Panc1 (cell line): ENCODE results near the gene KCNQ2. TPM values are rescaled to one million over a fixed set of nuclear protein-coding genes. Genes with fewer than 3 reads are reported as not detected.

ENCODE experiments used
- ATAC-seq: fragments of 200-7000 bp; cut with Tn5 transposase; 2 replicates; pipeline ENCODE4 v1.9.1; 2020; ENCODE audit warnings: mild to moderate bottlenecking, moderate library complexity
- BruUV-seq: library from RNA; stranded (reverse); fragments of 400-500 nt; replicated peaks from 2 replicates; lab custom pipeline; 2021; lab: Mats Ljungman, UMichigan
- CTCF ChIA-PET: fragments of 300-600 bp; sonication (Branson Sonifier 250); formaldehyde crosslinking; loops from one replicate; lab custom pipeline; 2022; ENCODE audit warnings: antibody characterized with exemption; lab: Charles Lee
- POLR2A ChIA-PET: fragments of 300-600 bp; sonication (Branson Sonifier 250); formaldehyde crosslinking; loops from one replicate; lab custom pipeline; 2022; ENCODE audit warnings: antibody characterized with exemption; lab: Charles Lee
- DNase-seq: peaks from one replicate; pipeline ENCODE4 v3.0.0-alpha.2; 2010; ENCODE audit warnings: low read depth, low spot score
- H3K27ac ChIP-seq: 2 replicates; pipeline ENCODE4 v1.5.1; 2011; ENCODE audit warnings: mild to moderate bottlenecking, low read length, inconsistent platforms
- H3K27me3 ChIP-seq: fragments of 200-500 bp; sonication (Bioruptor generic); 2 replicates; pipeline ENCODE4 v1.6.0; 2014; ENCODE audit warnings: low read length, inconsistent platforms; ENCODE audit not compliant: control insufficient read depth, insufficient read depth
- H3K36me3 ChIP-seq: fragments of 200-500 bp; sonication (Bioruptor generic); 2 replicates; pipeline ENCODE4 v1.5.1; 2014; ENCODE audit warnings: inconsistent platforms, mild to moderate bottlenecking, low read length, moderate library complexity; ENCODE audit not compliant: control insufficient read depth, insufficient read depth
- H3K4me1 ChIP-seq: 2 replicates; pipeline ENCODE4 v1.5.1; 2011; ENCODE audit warnings: inconsistent platforms, mild to moderate bottlenecking, low read length, moderate library complexity; ENCODE audit not compliant: control insufficient read depth, insufficient read depth
- H3K4me3 ChIP-seq, 2 experiments: 2 replicates each; pipeline ENCODE4 v1.5.1; 2011 to 2012; ENCODE audit warnings: low read depth in 2 of 2, low read length in 2 of 2, mild to moderate bottlenecking in 2 of 2, inconsistent platforms in 1 of 2, moderate library complexity in 1 of 2
- H3K9me3 ChIP-seq: fragments of 200-500 bp; sonication (Bioruptor generic); 2 replicates; pipeline ENCODE4 v1.5.1; 2014; ENCODE audit warnings: low read depth, mild to moderate bottlenecking, inconsistent platforms, low read length, moderate library complexity; ENCODE audit not compliant: control insufficient read depth, insufficient read depth
- POLR2AphosphoS5 ChIP-seq: IDR thresholded peaks from 2 replicates; pipeline ENCODE4 v1.6.1; 2012; ENCODE audit warnings: mild to moderate bottlenecking, low read depth, low read length, moderate library complexity
- SIN3A ChIP-seq: IDR thresholded peaks from 2 replicates; pipeline ENCODE4 v1.6.1; 2012; ENCODE audit warnings: low read depth, mild to moderate bottlenecking, low read length, moderate library complexity, borderline replicate concordance; ENCODE audit not compliant: insufficient read depth
- TCF7L2 ChIP-seq: IDR thresholded peaks from 2 replicates; pipeline ENCODE4 v1.6.1; 2011; ENCODE audit warnings: mild to moderate bottlenecking, low read depth, low read length, inconsistent platforms
- in situ Hi-C: cut with HindIII; loops from 2 replicates; pipeline ENCODE4 v1.10.0; 2016; ENCODE audit warnings: low sequenced_read_pairs, low pct_unique_long_range_greater_than_20kb
- intact Hi-C: fragments of 100-400 bp; cut with micrococcal nuclease; formaldehyde crosslinking; loops from one replicate; pipeline ENCODE4 v1.10.0; 2022; ENCODE audit not compliant: unreplicated experiment
- total RNA-seq: library from RNA; stranded (reverse); gene quantifications from one replicate; pipeline ENCODE4 v1.2.1, GENCODE V29; 2021; ENCODE audit not compliant: unreplicated experiment
- TF ChIP-seq, protein P1 (sequence below), 2 experiments: IDR thresholded peaks; 2 replicates each; pipeline ENCODE4 v1.6.1; 2011 to 2012; ENCODE audit warnings: low read depth in 2 of 2, control low read depth in 1 of 2, low read length in 1 of 2, mild to moderate bottlenecking in 1 of 2, moderate library complexity in 1 of 2; ENCODE audit not compliant: insufficient read depth in 1 of 2
- TF ChIP-seq, protein P2 (sequence below): fragments of 450-650 bp; IDR thresholded peaks from 2 replicates; pipeline ENCODE4 v1.5.1; 2017; ENCODE audit warnings: mild to moderate bottlenecking

The KCNQ2 gene
- total RNA-seq, 1 experiment from 2014 or later = 19.4 TPM

- TF ChIP-seq SIN3A (no peak), TCF7L2 (no peak), POLR2AphosphoS5 (no peak)
- TF ChIP-seq, protein P1, sequence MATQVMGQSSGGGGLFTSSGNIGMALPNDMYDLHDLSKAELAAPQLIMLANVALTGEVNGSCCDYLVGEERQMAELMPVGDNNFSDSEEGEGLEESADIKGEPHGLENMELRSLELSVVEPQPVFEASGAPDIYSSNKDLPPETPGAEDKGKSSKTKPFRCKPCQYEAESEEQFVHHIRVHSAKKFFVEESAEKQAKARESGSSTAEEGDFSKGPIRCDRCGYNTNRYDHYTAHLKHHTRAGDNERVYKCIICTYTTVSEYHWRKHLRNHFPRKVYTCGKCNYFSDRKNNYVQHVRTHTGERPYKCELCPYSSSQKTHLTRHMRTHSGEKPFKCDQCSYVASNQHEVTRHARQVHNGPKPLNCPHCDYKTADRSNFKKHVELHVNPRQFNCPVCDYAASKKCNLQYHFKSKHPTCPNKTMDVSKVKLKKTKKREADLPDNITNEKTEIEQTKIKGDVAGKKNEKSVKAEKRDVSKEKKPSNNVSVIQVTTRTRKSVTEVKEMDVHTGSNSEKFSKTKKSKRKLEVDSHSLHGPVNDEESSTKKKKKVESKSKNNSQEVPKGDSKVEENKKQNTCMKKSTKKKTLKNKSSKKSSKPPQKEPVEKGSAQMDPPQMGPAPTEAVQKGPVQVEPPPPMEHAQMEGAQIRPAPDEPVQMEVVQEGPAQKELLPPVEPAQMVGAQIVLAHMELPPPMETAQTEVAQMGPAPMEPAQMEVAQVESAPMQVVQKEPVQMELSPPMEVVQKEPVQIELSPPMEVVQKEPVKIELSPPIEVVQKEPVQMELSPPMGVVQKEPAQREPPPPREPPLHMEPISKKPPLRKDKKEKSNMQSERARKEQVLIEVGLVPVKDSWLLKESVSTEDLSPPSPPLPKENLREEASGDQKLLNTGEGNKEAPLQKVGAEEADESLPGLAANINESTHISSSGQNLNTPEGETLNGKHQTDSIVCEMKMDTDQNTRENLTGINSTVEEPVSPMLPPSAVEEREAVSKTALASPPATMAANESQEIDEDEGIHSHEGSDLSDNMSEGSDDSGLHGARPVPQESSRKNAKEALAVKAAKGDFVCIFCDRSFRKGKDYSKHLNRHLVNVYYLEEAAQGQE (IDR thresholded peaks at IDR 0.05; ENCODE audit: insufficient read depth in 1 of 2, low read depth in 2 of 2, low read length in 1 of 2) = no peak
- TF ChIP-seq, protein P2, sequence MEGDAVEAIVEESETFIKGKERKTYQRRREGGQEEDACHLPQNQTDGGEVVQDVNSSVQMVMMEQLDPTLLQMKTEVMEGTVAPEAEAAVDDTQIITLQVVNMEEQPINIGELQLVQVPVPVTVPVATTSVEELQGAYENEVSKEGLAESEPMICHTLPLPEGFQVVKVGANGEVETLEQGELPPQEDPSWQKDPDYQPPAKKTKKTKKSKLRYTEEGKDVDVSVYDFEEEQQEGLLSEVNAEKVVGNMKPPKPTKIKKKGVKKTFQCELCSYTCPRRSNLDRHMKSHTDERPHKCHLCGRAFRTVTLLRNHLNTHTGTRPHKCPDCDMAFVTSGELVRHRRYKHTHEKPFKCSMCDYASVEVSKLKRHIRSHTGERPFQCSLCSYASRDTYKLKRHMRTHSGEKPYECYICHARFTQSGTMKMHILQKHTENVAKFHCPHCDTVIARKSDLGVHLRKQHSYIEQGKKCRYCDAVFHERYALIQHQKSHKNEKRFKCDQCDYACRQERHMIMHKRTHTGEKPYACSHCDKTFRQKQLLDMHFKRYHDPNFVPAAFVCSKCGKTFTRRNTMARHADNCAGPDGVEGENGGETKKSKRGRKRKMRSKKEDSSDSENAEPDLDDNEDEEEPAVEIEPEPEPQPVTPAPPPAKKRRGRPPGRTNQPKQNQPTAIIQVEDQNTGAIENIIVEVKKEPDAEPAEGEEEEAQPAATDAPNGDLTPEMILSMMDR = no peak
- Histone ChIP-seq H3K36me3 (no peaks in the 10 kb centered on the region), H3K4me1 (no peaks in the 10 kb centered on the region; the same call in 1 of the 2 replicates), H3K4me3 (no peak overlapping the region), H3K27me3 (no peaks in the 10 kb centered on the region), H3K27ac (no peak overlapping the region), H3K9me3 (peaks cover 3% of the 10 kb centered on the region; the same call in 1 of the 2 replicates)
- ChIA-PET POLR2A (no interaction called here), CTCF (interaction anchor here (0.5 to 2.7 kb wide), 6 partner anchors 21 to 159 kb away, joined by 3 to 16 read pairs (median 10); no protein-coding TSS in a partner anchor)
- in situ Hi-C loops = loop anchor here (25.0 kb wide), 1 partner anchor 95 kb away; the partner anchor contains the start of gene COL20A1
- intact Hi-C loops = loop anchor here (1.0 kb wide), 1 partner anchor 73 kb away; no protein-coding TSS in a partner anchor
- DNase-seq = no peak
- no TSS peak for BruUV-seq
- no peak for ATAC-seq
Observed at GRCh38 chr20:63382551-63383300, 89.7 kb downstream of the KCNQ2 start.

DNA sequence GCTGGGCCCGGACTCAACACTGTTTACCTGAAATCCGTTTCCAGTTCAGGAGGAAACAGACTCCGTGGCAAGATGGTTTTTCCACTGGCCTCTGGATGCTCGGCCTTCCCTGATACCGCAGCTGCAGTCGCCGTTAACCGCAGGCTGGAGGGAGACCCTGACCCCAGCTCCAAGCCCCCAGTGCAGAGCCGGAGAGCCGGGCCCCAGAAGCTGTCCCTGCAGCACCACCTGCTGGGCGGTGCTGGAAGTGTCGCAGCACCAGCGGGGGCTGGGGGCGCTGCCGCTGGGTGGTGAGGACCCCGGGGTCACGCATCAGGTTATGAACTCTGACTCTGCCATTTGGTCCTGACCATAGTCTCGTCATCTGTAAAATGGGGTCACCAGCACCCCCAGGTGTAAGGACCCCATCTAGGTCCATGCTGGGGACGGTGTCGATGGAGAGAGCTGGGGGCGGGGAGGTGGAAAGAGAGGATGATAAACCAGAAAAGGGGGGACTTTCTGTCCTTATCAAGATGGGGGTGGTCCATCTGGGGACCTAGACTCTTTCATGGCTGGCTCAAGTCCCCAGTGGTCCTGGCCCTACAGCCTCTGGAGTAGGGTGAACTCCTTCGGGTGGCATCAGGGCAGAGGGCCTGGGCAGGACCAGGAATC lies 90.5 kb downstream of the KCNQ2 start:
- Histone ChIP-seq H3K27me3 (no peaks in the 10 kb centered on the region), H3K4me1 (no peaks in the 10 kb centered on the region; the same call in 1 of the 2 replicates), H3K9me3 (peaks cover 3% of the 10 kb centered on the region; the same call in 1 of the 2 replicates), H3K4me3 (no peak overlapping the region), H3K36me3 (no peaks in the 10 kb centered on the region), H3K27ac (no peak overlapping the region)
- CTCF ChIA-PET = interaction anchor here (0.5 to 2.7 kb wide), 6 partner anchors 20 to 158 kb away, joined by 3 to 16 read pairs (median 10); no protein-coding TSS in a partner anchor
- peak; percentile 5 for DNase-seq
- ATAC-seq = peak; percentile 64
- TF ChIP-seq TCF7L2 (no peak), POLR2AphosphoS5 (no peak)
- TF ChIP-seq, protein P1 (IDR thresholded peaks at IDR 0.05; ENCODE audit: insufficient read depth in 1 of 2, low read depth in 2 of 2, low read length in 1 of 2) = 0 out of 4 replicates have a peak, but pooled peaks of 1 of the 2 experiments have one; percentile 17
- TF ChIP-seq, protein P2 = peak; percentile 99
- intact Hi-C loops (loop anchor here (1.0 kb wide), 1 partner anchor 73 kb away; no protein-coding TSS in a partner anchor), in situ Hi-C loops (loop anchor here (25.0 kb wide), 1 partner anchor 95 kb away; the partner anchor contains the start of gene COL20A1)
- POLR2A ChIA-PET = no interaction called here
- BruUV-seq = no TSS peak
